K562 (cell line): ENCODE results near the gene PSMA8. TPM values are rescaled to one million over a fixed set of nuclear protein-coding genes. Genes with fewer than 3 reads are reported as not detected.

Experiments used
- RBM39 ChIP-seq: fragments of 200-400 bp; formaldehyde crosslinking; optimal IDR thresholded peaks from 2 replicates; pipeline ENCODE3; 2018; ENCODE audit warnings: low read depth, low read length
- SAFB2 ChIP-seq: fragments of 200-400 bp; formaldehyde crosslinking; IDR thresholded peaks from 2 replicates; pipeline ENCODE4 v1.6.1; 2018; ENCODE audit warnings: borderline replicate concordance, low read length, low read depth, moderate library complexity; ENCODE audit not compliant: severe bottlenecking
- TAF7 ChIP-seq: fragments of 450-650 bp; IDR thresholded peaks from 2 replicates; pipeline ENCODE4 v1.6.1; 2016; ENCODE audit warnings: missing genetic modification characterization, missing compliant biosample characterization
- ZFP36 ChIP-seq: fragments of 150-350 bp; IDR thresholded peaks from 2 replicates; pipeline ENCODE4 v1.6.1; 2018; ENCODE audit warnings: low read length, low read depth; ENCODE audit not compliant: partially characterized antibody
- ZNF140 ChIP-seq: fragments of 250-450 bp; sonication (Bioruptor Pico); IDR thresholded peaks from 2 replicates; pipeline ENCODE4 v1.8.0; 2021; ENCODE audit warnings: moderate library complexity, mild to moderate bottlenecking, inconsistent platforms
- ZNF232 ChIP-seq: sonication (generic); formaldehyde crosslinking; IDR thresholded peaks from 2 replicates; pipeline ENCODE4 v1.8.0; 2022; ENCODE audit warnings: mild to moderate bottlenecking, missing genetic modification reagents
- ZNF780A ChIP-seq: fragments of 250-450 bp; sonication (Bioruptor Pico); IDR thresholded peaks from 2 replicates; pipeline ENCODE4 v1.5.0; 2021; ENCODE audit warnings: mild to moderate bottlenecking
- polyA plus RNA-seq, 8 experiments: library from polyadenylated mRNA; depleted of rRNA in 4 of 8; stranded (reverse) in 5 of 8; unstranded in 3 of 8; fragments of >200 nt; fragmentation: Nextera tagmentation in 2 of 8; fragmentation: Illumina TruSeq in 1 of 8; extraction: Ambion mirVana in 2 of 8; extraction: Trizol in 1 of 8; gene quantifications; 2 replicates each; pipeline versions ENCODE4 v1.2.1 to v1.2.3, GENCODE V29; 2011 to 2014; ENCODE audit warnings: inconsistent platforms in 1 of 8, missing spikeins in 1 of 8
- total RNA-seq, 7 experiments: library from RNA; depleted of rRNA in 6 of 7; stranded (reverse); fragments of >200 nt in 6 of 7; fragmentation: Illumina TruSeq in 2 of 7; extraction: Trizol in 2 of 7; gene quantifications; 2 replicates each; pipeline versions ENCODE4 v1.2.1 to v1.2.3, GENCODE V29; 2011 to 2021; ENCODE audit warnings: low replicate concordance in 1 of 7
- TF ChIP-seq, protein P1 (sequence below): fragments of 450-650 bp; IDR thresholded peaks from 2 replicates; pipeline ENCODE4 v1.6.1; 2016; ENCODE audit warnings: borderline replicate concordance

PSMA8 gene
- total and polyA plus RNA-seq, 9 of the 15 experiments (the other 6 are each of a cell fraction or from before 2014, with no cell fraction given), result not detected

DNA sequence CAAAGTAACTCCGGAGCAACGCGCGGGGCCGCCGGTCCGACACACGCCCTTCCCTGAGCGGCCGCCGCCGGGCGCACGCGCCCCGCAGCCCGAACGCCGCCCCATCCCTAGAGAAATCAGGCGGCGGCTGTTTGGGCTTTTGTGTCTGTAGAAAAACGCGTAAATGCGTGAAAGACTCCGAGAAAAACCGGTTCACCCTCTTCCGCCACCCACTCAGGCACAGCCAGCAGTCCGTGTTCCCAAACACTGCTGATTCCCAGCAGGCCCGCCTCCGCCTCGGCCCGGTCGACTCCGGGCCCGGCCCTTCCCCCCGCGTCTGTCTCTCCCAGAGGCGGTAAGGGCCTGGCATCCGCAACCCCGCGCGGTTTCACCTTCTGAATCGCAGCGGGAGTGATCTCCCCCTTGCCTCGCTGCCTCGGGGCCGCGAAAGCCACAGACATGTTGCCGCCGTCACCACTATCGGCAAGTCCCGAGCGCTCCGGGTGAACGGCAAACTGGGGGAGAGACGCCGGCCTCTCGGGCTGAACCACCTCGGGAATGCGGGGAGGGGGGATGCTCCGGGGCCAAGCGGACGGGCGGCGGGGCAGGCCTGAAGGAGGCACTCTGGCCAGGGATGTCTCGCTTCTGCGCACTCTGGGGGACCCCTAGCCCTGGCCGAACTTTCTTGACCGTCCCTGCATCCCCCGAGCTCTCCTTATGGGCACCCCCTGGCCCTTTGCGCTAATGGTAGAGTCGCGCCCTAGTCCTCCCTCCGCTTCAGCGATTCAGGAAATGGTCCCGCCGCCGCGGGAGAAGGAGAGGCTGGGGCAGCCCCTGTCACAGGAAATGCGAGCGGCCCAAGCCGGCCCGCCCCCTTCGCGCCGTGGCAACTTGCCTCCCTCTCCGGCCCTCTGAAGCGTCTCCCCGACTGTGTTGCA is 43.3 kb upstream of the PSMA8 start, which contains the start of gene SS18 (continued):
- no peak for TF ChIP-seq ZNF780A
- TF ChIP-seq, protein P1, sequence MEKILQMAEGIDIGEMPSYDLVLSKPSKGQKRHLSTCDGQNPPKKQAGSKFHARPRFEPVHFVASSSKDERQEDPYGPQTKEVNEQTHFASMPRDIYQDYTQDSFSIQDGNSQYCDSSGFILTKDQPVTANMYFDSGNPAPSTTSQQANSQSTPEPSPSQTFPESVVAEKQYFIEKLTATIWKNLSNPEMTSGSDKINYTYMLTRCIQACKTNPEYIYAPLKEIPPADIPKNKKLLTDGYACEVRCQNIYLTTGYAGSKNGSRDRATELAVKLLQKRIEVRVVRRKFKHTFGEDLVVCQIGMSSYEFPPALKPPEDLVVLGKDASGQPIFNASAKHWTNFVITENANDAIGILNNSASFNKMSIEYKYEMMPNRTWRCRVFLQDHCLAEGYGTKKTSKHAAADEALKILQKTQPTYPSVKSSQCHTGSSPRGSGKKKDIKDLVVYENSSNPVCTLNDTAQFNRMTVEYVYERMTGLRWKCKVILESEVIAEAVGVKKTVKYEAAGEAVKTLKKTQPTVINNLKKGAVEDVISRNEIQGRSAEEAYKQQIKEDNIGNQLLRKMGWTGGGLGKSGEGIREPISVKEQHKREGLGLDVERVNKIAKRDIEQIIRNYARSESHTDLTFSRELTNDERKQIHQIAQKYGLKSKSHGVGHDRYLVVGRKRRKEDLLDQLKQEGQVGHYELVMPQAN, result peak; percentile 78; the same call in 1 of the 2 replicates
- peak; percentile 97 for TF ChIP-seq TAF7 (tag)
- TF ChIP-seq ZNF232 (CRISPR knock-in tag), result peak; percentile 45
- TF ChIP-seq ZFP36, result no peak
- TF ChIP-seq ZNF140 (CRISPR knock-in tag), result no peak
- no peak for TF ChIP-seq SAFB2
- no peak for TF ChIP-seq RBM39
